SU-DHL-6 (cell line): ENCODE measurements around the gene VSTM5.

ENCODE experiments used
- H2AFZ ChIP-seq: fragments of 200-600 bp; sonication (generic); 2 replicates; pipeline ENCODE4 v1.6.1; 2014; ENCODE audit warnings: low read depth, mild to moderate bottlenecking, moderate library complexity, mixed read lengths, antibody characterized with exemption, low read length; ENCODE audit not compliant: severe bottlenecking
- H3F3A ChIP-seq: fragments of 200-600 bp; shearing (Covaris generic); 2 replicates; pipeline ENCODE4 v1.6.0; 2016; ENCODE audit warnings: antibody characterized with exemption, mild to moderate bottlenecking; ENCODE audit not compliant: insufficient read depth
- H3K27ac ChIP-seq: fragments of 200-600 bp; sonication (generic); 2 replicates; pipeline ENCODE4 v1.5.1; 2016; ENCODE audit warnings: low read depth, mild to moderate bottlenecking, low read length, moderate library complexity, mixed read lengths
- H3K27me3 ChIP-seq: fragments of 200-600 bp; sonication (generic), shearing (Covaris generic); 2 replicates; pipeline ENCODE4 v1.6.0; 2014; ENCODE audit warnings: mild to moderate bottlenecking, low read length
- H3K36me3 ChIP-seq: fragments of 200-600 bp; sonication (generic); 2 replicates; pipeline ENCODE4 v1.6.1; 2014; ENCODE audit warnings: mild to moderate bottlenecking, low read length, mixed read lengths
- H3K4me2 ChIP-seq: fragments of 300-600, 200-600 bp; shearing (Covaris generic), sonication (generic); 2 replicates; pipeline ENCODE4 v1.6.0; 2014; ENCODE audit warnings: low read length, low read depth, mild to moderate bottlenecking; ENCODE audit not compliant: poor library complexity, severe bottlenecking
- H3K4me3 ChIP-seq: fragments of 200-600 bp; sonication (generic); 2 replicates; pipeline ENCODE4 v1.5.1; 2014; ENCODE audit warnings: antibody characterized with exemption, low read length, mild to moderate bottlenecking, mixed read lengths; ENCODE audit not compliant: insufficient read depth, poor library complexity, severe bottlenecking
- H3K79me2 ChIP-seq: fragments of 200-600 bp; sonication (generic); 2 replicates; pipeline ENCODE4 v1.6.1; 2014; ENCODE audit warnings: mild to moderate bottlenecking, low read length, moderate library complexity; ENCODE audit not compliant: insufficient read depth
- H3K9ac ChIP-seq: fragments of 200-600 bp; sonication (generic); 2 replicates; pipeline ENCODE4 v1.7.0; 2014; ENCODE audit warnings: mild to moderate bottlenecking, low read length
- H3K9me2 ChIP-seq: fragments of 200-600 bp; sonication (generic); replicated peaks from 2 replicates; pipeline ENCODE4 v1.6.1; 2014; ENCODE audit warnings: low read length; ENCODE audit not compliant: insufficient read depth
- H3K9me3 ChIP-seq: fragments of 200-600 bp; sonication (generic); 2 replicates; pipeline ENCODE4 v1.6.1; 2014; ENCODE audit warnings: low read length, mixed read lengths; ENCODE audit not compliant: insufficient read depth
- H4K20me1 ChIP-seq: fragments of 200-600 bp; sonication (generic); 2 replicates; pipeline ENCODE4 v1.6.1; 2014; ENCODE audit warnings: low read depth, mild to moderate bottlenecking, antibody characterized with exemption, low read length, moderate library complexity, mixed read lengths
- EZH2phosphoT487 ChIP-seq: fragments of 200-600 bp; sonication (generic), shearing (Covaris generic); conservative IDR thresholded peaks from 2 replicates; pipeline ENCODE4 v1.6.1; 2018; ENCODE audit warnings: mild to moderate bottlenecking, antibody characterized with exemption, low read length, moderate library complexity, mixed read lengths
- TF ChIP-seq, protein P1 (sequence below): fragments of 200-600 bp; sonication (generic); IDR thresholded peaks from one replicate; pipeline ENCODE4 v1.5.1; 2017; ENCODE audit warnings: antibody characterized with exemption, mild to moderate bottlenecking, low read length, moderate library complexity; ENCODE audit not compliant: insufficient read depth, poor library complexity, severe bottlenecking

VSTM5 gene

GRCh38 chr11:93842461-93842860, 8.0 kb downstream of the VSTM5 start:
- no peaks in the 10 kb centered on the region for H3K27me3 ChIP-seq
- H3K27ac ChIP-seq = no peak overlapping the region
- H3K79me2 ChIP-seq = no peaks in the 10 kb centered on the region
- no peak overlapping the region for H3K4me3 ChIP-seq
- no peak overlapping the region for H2AFZ ChIP-seq
- TF ChIP-seq EZH2phosphoT487 = no peak
- TF ChIP-seq, protein P1, sequence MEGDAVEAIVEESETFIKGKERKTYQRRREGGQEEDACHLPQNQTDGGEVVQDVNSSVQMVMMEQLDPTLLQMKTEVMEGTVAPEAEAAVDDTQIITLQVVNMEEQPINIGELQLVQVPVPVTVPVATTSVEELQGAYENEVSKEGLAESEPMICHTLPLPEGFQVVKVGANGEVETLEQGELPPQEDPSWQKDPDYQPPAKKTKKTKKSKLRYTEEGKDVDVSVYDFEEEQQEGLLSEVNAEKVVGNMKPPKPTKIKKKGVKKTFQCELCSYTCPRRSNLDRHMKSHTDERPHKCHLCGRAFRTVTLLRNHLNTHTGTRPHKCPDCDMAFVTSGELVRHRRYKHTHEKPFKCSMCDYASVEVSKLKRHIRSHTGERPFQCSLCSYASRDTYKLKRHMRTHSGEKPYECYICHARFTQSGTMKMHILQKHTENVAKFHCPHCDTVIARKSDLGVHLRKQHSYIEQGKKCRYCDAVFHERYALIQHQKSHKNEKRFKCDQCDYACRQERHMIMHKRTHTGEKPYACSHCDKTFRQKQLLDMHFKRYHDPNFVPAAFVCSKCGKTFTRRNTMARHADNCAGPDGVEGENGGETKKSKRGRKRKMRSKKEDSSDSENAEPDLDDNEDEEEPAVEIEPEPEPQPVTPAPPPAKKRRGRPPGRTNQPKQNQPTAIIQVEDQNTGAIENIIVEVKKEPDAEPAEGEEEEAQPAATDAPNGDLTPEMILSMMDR = no peak
- H3F3A ChIP-seq = no peaks in the 10 kb centered on the region
- H3K4me2 ChIP-seq = no peak overlapping the region
- H3K36me3 ChIP-seq = no peaks in the 10 kb centered on the region
- H4K20me1 ChIP-seq = no peaks in the 10 kb centered on the region
- no peaks in the 10 kb centered on the region for H3K9me3 ChIP-seq
- H3K9ac ChIP-seq = no peak overlapping the region
- no peaks in the 10 kb centered on the region for H3K9me2 ChIP-seq

DNA sequence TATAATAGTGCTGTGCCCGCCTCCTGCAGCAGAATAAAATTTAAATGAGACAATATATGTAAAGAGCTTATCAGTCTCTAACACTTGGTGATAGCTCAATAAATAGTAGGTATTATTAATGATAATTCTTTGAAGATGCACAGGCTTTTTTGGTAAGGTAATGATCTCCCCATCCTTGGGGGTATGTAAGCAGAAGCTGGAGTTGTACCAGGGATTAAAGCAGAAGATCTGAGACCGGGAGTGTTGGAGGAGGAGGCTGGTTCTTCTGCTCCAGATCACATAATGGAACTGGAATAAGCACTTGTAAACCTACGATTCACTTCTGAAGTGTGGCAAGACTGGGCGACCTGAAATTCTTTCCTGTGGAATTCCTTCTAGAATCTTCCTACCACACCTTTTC, 8.4 kb downstream of the VSTM5 start:
- no peaks in the 10 kb centered on the region for H3K27me3 ChIP-seq
- H3K9ac ChIP-seq = no peak overlapping the region
- H3K9me2 ChIP-seq = no peaks in the 10 kb centered on the region
- H3F3A ChIP-seq = no peaks in the 10 kb centered on the region
- H3K4me3 ChIP-seq = no peak overlapping the region
- H4K20me1 ChIP-seq = no peaks in the 10 kb centered on the region
- no peaks in the 10 kb centered on the region for H3K36me3 ChIP-seq
- no peak overlapping the region for H3K4me2 ChIP-seq
- no peak for TF ChIP-seq EZH2phosphoT487
- TF ChIP-seq, protein P1 = no peak
- H2AFZ ChIP-seq = no peak overlapping the region
- H3K9me3 ChIP-seq = no peaks in the 10 kb centered on the region
- no peaks in the 10 kb centered on the region for H3K79me2 ChIP-seq
- H3K27ac ChIP-seq = no peak overlapping the region

GRCh38 chr11:93841446-93841845, 9.0 kb downstream of the VSTM5 start:
- Histone ChIP-seq H3K27ac (no peak overlapping the region), H3F3A (no peaks in the 10 kb centered on the region), H3K27me3 (no peaks in the 10 kb centered on the region), H2AFZ (no peak overlapping the region), H3K36me3 (no peaks in the 10 kb centered on the region), H3K9ac (no peak overlapping the region), H3K4me3 (no peak overlapping the region), H3K9me2 (no peaks in the 10 kb centered on the region), H3K9me3 (no peaks in the 10 kb centered on the region), H3K79me2 (no peaks in the 10 kb centered on the region), H4K20me1 (no peaks in the 10 kb centered on the region), H3K4me2 (no peak overlapping the region)
- no peak for TF ChIP-seq EZH2phosphoT487
- TF ChIP-seq, protein P1 = no peak
